Stimulated activated CD4-positive, alpha-beta T cell treated with anti-CD3 and anti-CD28 coated beads, Interleukin-4, amount 100 ng/mL, for 48 hours (primary cell): ENCODE results near the gene ZSCAN10.

ENCODE experiments used
- DNase-seq, 2 donors: peaks; one replicate each; pipeline ENCODE4 v3.0.0-alpha.2; 2020; ENCODE audit warnings: low read depth in 2 of 2

The ZSCAN10 gene

DNA sequence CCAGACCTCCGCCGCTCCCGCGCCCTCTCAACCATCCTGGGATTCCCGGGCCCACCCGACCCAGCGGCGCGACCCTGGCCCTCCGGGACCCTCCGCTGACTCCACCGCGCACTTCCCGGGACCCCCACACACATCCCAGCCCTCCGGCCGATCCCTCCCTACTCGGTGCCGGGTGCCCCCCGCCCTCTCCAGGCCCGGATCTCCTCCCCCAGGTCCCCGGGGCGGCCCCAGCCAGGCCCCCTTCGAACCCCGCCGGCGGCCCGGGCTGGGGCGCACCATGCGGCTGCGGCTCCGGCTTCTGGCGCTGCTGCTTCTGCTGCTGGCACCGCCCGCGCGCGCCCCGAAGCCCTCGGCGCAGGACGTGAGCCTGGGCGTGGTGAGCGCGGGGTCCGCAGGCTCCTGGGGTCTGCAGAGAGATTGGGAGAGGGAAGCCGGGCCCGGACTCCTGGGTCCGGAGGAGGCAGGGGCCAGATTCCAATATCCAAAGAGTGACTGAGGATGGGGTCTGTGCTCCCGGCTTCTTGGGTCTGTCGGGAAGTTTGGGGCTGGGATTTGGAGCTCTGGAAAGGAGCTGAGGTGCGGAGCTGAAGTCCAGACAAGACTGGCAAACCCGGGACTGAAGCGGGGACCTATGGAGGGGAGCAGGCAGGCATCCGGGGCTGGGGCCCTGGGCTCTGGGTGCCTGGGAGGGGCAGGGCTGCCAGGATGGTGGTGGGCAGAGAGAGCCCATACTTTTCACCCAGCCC lies 52.3 kb downstream of the ZSCAN10 start:
- no peak for DNase-seq

DNA sequence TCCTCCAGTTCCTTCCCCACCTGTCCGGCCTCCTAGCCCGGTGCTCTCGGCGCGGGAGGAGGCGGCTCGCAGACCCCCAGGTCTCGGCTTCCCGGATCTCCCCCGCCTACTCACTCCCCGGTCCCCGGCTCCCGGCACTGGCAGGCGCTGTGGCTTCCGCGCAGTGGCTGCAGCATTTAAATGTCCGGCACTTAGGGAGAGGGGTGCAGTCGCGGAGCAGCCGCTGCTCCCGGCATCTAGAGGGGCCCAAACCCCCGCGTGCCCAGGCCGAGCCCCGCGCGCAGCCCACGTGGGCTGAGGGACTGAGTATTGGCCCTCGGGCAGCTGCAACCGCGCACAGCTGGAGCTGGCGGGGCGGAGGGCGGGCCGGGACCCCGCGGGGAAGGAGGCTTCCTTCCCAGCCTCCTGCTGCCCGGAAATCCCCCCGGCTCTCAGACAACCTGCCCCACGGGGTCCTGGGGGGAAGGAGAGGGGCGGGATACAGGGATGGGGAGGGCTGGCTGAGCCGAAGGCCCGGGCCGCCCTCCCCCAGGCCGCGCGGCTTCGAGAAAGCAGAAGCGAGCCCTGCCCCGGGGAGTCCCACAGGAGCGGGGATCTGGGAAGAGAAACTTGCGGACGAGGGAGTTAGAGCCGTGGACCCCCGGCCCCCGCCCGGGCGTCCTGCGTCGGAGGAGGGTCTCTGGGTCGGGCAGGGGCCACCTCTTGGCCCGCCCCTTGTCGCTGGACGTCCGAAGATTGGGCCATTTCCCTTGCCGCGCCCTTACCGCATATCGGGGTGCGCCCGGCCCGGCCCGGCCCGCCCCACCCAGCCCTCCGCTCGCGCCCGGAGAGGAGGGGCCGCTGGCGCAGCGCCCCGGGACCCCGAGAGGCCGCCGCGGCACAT lies 53.1 kb downstream of the ZSCAN10 start, which contains the start of gene MMP25:
MMP25 (plus strand) TSS at position 804 of the 883 bp plus-strand sequence. CDS start 357 bp downstream, outside the sequence.
- no peak for DNase-seq

DNA sequence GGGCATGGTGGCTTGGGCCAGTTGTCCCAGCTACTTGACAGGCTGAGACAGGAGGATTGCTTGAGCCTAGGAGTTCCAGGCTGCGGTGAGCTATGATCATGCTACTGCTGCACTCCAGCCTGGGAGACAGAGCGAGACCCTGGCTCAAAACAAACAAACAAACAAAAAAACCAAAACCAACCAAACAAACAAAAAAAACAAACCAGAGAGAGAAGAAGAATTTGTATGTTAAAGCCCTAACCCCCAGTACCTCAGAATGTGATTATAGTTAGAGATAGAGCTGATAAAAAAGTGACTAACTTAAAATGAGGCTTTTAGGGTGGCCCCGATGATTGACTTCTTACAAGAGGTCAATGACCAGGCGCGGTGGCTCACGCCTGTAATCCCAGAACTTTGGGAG lies 54.4 kb downstream of the ZSCAN10 start:
- no peak for DNase-seq

DNA sequence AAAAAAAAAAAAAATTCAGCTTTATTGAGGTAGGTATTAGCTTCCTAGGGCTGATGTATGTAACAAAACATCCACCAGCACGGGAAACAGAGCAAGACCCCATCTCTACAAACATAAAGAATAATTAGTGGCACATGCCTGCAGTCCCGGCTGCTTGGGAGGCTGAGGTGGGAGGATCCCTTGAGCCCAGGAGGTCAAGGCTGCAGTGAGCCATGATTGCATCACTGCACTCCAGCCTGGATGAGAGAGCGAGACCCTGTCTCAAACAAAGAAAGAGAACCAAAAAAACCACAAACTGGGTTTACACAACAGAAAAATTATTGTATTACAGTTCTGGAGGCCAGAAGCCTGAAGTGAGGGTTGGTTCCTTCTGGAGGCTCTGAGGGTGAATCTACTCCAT lies 56.7 kb downstream of the ZSCAN10 start:
- DNase-seq, result no peak

DNA sequence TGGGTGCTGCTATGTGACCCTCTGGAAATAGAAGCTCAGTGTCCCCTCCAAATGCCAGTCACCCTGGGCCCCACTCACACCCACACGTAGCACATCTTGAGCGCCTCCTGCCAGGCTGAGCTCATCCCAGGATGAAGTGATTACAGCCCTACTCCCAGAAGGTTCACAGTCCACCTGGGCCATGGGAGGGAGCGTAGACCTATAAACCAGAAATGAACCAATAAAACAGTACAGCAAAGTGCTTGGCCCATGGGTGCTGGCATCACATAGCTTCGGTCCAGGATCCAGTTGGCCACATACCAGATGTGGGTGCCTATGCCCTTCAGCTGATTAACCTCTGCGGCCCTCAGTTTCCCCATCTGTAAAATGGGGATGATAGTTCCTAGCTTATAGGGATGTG lies 60.2 kb downstream of the ZSCAN10 start:
- no peak for DNase-seq
